ENCODE results near the gene RNF128. TPM values are rescaled to one million over a fixed set of nuclear protein-coding genes. Genes with fewer than 3 reads are reported as not detected.

Gene RNF128, protein sequence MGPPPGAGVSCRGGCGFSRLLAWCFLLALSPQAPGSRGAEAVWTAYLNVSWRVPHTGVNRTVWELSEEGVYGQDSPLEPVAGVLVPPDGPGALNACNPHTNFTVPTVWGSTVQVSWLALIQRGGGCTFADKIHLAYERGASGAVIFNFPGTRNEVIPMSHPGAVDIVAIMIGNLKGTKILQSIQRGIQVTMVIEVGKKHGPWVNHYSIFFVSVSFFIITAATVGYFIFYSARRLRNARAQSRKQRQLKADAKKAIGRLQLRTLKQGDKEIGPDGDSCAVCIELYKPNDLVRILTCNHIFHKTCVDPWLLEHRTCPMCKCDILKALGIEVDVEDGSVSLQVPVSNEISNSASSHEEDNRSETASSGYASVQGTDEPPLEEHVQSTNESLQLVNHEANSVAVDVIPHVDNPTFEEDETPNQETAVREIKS
- total RNA-seq (ENCODE audit: low replicate concordance) = 14.8 and 29.4 TPM in 2 replicates
- long read RNA-seq, transcript RNF128-201 (7 exons, 2,817 nt) = major isoform, 31 of 58 reads
- long read RNA-seq, transcript RNF128-202 (7 exons, 2,654 nt) = minor isoform, 14 of 58 reads
- long read RNA-seq, partial matches to known transcripts = 8 of 58 reads
- long read RNA-seq, other reads (novel, unspliced or antisense) = 5 of 58 reads

GRCh38 chrX:106726485-106727437 is at the start of gene RNF128:
RNF128 (plus strand) TSS chrX:106726701; CDS start chrX:106726914, 213 bp downstream.
- peaks cover 46% of the 10 kb centered on the region for H3K27me3 Mint-ChIP-seq

GRCh38 chrX:106680716-106681115 is 45.8 kb upstream of the RNF128 start:
- TF ChIP-seq CTCF (conservative IDR thresholded peaks at IDR 0.05) = no peak

More at GRCh38 chrX:106726485-106727437, at the start of gene RNF128:
- Mint-ChIP-seq H3K4me1 (ENCODE audit: unreplicated experiment) (no peaks in the 10 kb centered on the region), H3K9me3 (peaks cover 6% of the 10 kb centered on the region), H3K4me3 (peak within 1 kb of the TSS; percentile 87), H3K27ac (peak within 1 kb of the TSS; percentile 45), H3K36me3 (no peaks in the 10 kb centered on the region)
- no peak for TF ChIP-seq CTCF (conservative IDR thresholded peaks at IDR 0.05)
- DNase-seq (ENCODE audit: extremely low spot score, unreplicated experiment) = peak; percentile 66

GRCh38 chrX:106684207-106684606 is 42.3 kb upstream of the RNF128 start:
- Mint-ChIP-seq H3K9me3 (no peaks in the 10 kb centered on the region), H3K27ac (no peak overlapping the region), H3K4me3 (no peak overlapping the region), H3K36me3 (no peaks in the 10 kb centered on the region), H3K27me3 (no peaks in the 10 kb centered on the region), H3K4me1 (ENCODE audit: unreplicated experiment) (no peaks in the 10 kb centered on the region)
- TF ChIP-seq CTCF (conservative IDR thresholded peaks at IDR 0.05) = no peak
- DNase-seq (ENCODE audit: extremely low spot score, unreplicated experiment) = no peak

More at GRCh38 chrX:106680716-106681115, 45.8 kb upstream of the RNF128 start:
- no peak for DNase-seq (ENCODE audit: extremely low spot score, unreplicated experiment)
- Mint-ChIP-seq H3K36me3 (no peaks in the 10 kb centered on the region), H3K27ac (no peak overlapping the region), H3K9me3 (no peaks in the 10 kb centered on the region), H3K4me1 (ENCODE audit: unreplicated experiment) (no peaks in the 10 kb centered on the region), H3K27me3 (no peaks in the 10 kb centered on the region), H3K4me3 (no peak overlapping the region)

DNA sequence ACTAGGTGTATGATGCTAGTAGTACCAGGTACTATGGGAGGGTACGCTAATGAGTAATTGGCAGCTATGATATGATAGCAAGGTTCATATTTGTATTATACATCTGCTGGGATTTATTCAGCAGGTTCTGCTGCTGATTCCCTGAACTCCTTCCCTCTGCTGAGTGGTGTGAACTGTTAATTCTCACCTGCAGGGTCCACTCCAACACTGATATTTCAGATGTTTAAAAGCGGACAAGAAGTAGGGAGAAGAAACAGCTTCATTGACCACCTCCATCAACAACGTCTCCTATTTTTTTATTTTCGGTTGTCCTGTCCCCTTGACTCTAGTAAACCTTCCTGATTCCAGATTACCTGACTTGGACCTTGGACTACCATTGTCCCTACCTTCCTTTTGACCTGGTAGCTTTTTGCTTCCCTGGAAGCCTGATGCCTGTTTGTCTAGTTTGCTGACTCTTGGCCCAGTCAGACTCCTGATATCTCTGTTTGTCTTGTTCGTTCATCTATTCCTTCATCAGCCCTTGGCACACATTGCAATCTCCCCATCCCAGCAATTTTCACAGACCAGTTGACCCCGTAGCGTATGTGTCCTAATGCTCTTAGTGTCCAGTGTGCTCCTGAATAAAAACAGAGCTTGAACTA is 34.0 kb upstream of the RNF128 start:
- Mint-ChIP-seq H3K9me3 (no peaks in the 10 kb centered on the region), H3K4me1 (ENCODE audit: unreplicated experiment) (no peaks in the 10 kb centered on the region), H3K36me3 (no peaks in the 10 kb centered on the region), H3K4me3 (peak overlapping the region; percentile 55), H3K27ac (peak overlapping the region; percentile 89), H3K27me3 (no peaks in the 10 kb centered on the region)
- no peak for TF ChIP-seq CTCF (conservative IDR thresholded peaks at IDR 0.05)
- no peak for DNase-seq (ENCODE audit: extremely low spot score, unreplicated experiment)

DNA sequence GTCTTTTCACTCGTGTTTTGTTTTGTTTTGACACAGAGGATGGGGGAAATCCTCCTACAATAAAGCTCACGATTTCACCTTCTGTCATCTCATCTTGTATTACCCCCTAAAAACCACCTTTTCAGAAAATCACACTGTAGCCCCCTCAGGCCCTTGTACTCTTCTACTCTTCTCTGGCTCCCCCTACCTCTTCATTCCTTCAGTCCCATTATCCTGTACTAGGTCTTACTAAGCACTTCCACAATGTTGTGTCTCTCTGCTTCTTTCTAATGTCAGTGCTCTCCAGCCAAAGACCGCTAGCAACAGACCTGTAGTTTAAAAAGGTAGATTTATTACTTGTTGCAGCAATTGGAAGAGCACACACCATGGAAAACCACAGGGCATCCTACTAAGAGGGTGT is 30.0 kb upstream of the RNF128 start:
- no peak for DNase-seq (ENCODE audit: extremely low spot score, unreplicated experiment)
- H3K4me3 Mint-ChIP-seq = peak overlapping the region; percentile 53
- H3K27ac Mint-ChIP-seq = no peak overlapping the region
- H3K36me3 Mint-ChIP-seq = no peaks in the 10 kb centered on the region
- TF ChIP-seq CTCF (conservative IDR thresholded peaks at IDR 0.05) = no peak
- no peaks in the 10 kb centered on the region for H3K9me3 Mint-ChIP-seq
- no peaks in the 10 kb centered on the region for H3K4me1 Mint-ChIP-seq (ENCODE audit: unreplicated experiment)
- no peaks in the 10 kb centered on the region for H3K27me3 Mint-ChIP-seq

Data from type B pancreatic cell (in vitro differentiated cells).